SW 1271 (cell line): ENCODE measurements around the gene ARSB.
"Not testable (repeated sequence)": the region's sequence is repeated elsewhere in the genome, so short reads cannot be mapped to it uniquely, and the experiment has no call there.

Experiments
- DNase-seq, 2 experiments: peaks; one replicate each; lab custom pipeline; 2025; lab: John Stamatoyannopoulos, UW

ARSB gene

DNA sequence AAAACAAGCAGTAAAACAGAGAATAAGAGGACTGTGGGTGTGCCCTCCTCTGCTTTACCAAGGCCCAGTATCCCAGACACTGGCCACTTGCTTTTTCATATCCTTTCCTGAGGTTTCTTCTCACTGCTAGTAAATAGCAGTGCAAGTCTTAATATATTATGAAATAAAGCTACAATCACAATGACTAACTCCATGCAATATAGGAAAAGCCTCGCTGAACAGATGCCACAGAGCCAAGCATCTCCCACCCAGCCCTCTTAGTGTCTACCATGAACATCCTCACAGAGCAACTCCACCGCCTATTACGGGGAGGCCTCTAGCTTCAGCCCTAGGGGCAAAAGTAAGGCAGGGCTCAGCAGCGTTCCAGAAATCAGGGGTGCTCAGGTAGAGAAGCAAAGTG, 205.8 kb downstream of the ARSB start:
- DNase-seq, result no peak

DNA sequence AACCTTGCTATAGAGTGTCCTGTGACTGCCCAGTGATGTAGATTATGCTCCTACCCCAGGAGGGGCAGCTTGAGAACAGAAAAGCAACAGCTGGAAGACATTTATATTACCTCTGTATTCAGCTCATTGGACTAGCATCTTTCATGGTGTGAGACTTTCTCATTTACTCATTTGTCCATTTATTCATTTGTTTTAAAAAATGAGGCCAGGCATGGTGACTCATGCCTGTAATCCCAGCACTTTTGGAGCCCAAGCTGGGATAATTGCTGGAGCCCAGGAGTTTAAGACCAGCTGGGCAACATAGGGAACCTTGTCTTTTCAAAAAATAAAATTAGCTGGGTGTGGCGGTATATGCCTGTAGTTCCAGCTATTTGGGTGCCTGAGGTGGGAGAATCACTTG, 206.6 kb downstream of the ARSB start:
- DNase-seq, result no peak

DNA sequence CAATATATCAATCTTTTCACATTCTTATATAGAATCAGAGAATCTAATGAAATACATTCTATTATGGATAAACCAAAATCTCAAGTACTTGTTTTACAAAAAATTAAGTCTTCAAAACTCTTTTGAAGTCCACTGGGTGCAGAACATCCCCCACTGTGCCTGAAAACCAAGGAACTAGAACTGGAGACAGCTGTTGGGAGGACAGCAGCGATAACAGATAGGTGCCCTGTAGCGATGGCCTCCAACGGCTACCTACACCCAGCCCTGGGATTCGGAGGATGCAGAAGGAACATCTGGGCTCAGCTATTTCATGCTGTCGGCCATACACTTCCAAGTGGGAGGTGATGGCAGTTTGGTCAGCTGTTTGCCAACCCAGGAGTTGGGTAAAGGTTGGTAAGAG, 207.2 kb downstream of the ARSB start:
- no peak for DNase-seq

DNA sequence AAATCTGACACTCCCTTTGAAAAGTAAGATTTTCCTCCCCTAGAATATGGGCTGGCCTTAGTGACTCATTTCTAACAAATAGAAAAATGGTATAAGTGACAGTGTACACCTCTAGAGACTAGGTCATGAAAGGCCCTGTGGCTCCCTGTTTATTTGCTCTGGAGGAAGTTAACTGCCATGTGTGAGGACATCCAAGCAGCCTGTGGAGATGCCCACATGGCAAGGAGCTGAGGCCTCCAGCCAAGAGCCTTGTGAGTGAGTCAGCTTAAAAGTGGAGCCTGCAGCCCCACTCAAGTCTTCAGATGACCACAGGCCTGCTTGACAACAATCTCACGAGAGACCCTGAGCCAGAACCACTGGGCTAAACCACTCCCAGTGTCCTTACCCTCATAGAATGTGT, 208.5 kb downstream of the ARSB start:
- DNase-seq, result no peak

DNA sequence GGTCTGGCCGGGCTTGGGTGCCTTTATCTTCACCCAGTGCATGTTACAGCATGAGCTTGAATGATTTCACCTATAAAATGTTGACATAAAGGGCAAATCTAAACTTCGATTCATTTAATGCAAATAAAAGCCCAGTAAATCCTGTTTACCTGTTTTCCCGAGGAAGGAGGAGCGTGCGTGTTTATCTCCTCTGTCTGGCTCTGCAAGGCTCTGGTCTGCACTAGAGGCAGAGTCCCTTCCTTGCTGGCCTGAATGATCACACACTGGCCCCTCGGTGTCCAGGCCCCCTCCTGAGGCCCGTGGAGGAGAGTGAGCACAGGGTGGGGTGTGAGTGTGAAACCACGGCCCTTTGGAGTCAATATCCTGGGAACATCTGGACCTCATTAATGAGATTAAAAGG, 211.5 kb downstream of the ARSB start:
- no peak for DNase-seq

DNA sequence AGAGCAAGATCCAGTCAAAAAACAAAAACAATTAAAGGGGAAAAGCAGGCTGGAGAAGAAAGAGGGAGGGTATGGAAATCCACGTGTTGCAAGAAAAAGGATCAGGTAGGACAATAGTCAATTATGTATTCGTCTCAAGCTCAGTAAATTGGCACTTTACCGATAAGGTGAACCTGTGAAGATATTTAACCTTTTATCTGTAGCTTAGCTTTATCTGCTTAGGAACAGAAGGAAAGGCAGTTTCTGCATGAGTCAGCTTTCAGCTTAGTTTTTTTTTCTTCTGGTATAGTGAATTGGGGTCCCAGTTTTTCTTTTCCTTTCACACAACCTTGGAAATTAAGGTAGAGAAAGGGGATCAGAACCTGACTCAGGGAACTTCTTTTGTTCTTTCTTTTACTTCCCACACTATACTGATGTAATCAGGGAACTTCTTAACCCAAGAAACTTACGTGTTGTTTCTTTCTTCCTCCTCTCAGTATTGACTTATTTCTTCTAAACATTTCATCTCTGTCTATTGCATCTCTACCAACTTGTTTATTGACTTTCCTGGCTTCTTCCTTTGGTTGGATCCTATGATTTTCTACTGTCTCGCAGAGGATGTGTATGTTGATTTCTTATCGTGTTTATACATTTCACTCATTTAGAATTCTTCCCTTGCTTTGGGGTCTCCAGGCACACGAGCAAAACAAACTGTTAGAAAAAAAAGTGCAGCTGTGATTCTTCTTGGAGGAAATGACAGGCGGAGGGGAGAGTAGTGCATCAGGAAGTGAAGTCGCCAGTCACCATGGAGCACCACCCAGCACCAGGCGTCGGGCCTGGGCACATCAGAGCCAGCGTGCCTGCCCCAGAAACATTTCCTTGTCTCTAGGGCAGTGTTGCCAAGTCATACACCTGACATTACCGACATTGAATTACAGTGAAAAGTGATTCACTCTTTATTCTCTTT, 213.6 kb downstream of the ARSB start:
- no peak for DNase-seq

DNA sequence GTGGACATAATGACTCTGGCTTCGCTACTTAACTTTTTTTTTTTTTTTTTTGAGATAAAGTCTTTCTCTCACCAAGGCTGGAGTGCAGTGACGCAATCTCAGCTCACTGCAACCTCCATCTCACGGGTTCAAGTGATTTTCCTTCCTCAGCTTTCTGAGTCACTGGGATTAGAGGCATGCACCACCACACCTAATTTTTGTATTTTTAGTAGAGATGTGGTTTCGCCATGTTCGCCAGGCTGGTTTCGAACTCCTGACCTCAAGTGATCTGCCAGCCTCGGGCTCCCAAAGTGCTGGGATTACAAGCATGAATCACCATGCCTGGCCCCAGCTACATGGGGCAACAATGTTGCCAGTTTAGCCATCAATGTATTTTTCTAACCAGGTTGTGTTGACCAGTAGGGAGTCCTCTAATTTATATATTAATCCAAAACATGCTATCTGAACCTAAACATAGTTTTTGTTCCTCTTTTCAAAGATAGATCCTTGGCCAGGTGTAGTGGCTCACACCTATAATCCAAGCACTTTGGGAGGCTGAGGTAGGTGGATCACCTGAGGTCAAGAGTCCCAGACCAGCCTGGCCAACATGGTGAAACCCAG, 216.2 kb downstream of the ARSB start:
- DNase-seq, result no peak

DNA sequence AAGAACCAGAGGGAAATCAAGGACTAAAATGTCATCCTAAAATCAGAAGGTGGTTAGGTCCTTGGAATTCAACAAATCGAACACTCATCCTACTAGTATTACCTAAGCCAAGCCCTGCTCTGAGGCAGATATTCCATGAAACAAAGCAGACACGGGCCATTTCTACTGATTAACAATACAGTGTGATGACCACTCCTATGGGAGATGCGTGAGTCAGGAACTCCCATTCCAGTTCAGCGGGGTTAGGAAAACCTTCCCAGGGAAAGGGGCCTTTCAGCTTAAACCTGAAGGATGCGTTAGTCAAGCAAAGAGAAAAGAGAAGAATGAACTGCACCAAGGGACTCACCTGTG, 218.7 kb downstream of the ARSB start:
- DNase-seq, result no peak

DNA sequence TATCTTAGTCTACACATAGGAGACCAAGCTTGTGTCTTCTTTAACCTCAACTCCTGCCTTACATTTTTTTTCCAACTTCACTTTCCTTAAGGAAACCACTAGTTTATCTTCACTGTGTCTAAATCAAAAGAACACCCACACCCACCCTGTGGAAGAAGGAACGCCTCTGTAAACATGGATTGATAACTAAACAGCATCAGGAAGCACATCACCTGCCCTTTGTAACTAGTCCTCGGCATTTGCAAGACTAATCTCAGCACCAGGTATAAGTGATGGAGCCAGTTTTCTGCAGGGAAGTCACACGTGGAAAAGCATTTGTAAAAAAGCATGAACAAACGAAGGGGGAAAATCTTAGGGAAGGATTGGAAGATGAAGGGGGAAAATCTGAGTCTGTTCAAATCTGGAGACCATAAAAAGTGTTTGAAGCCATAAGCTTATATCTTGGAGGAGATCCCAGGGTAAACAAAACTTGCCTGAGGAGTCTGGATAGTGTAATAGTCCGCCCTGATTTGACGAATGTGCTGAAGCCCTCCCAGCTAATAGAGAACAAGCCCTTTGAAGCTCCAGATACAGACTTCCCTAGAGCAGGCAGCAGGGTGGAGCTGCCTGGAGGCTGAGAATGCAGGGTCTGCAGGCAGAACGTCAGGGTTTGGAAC, 219.2 kb downstream of the ARSB start:
- no peak for DNase-seq

DNA sequence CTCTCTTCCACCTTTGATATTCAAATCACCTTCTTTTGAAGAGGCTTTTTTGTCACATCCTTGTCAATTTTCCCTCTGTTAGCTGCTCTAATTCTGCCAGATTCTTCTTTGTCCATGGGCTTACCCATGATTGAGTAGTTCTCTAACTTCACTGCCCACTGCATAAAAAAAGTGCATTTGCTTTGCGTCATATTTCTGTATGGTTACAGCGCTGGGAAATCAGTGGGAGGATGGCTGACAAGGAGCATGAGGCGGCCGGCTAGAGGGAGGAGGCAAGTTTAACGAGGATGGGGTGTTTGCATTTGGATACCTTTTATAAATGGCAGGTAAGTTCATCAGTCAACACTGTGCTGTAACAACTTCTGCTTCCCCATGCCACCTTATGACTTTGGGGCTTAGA, 220.0 kb downstream of the ARSB start:
- no peak for DNase-seq

DNA sequence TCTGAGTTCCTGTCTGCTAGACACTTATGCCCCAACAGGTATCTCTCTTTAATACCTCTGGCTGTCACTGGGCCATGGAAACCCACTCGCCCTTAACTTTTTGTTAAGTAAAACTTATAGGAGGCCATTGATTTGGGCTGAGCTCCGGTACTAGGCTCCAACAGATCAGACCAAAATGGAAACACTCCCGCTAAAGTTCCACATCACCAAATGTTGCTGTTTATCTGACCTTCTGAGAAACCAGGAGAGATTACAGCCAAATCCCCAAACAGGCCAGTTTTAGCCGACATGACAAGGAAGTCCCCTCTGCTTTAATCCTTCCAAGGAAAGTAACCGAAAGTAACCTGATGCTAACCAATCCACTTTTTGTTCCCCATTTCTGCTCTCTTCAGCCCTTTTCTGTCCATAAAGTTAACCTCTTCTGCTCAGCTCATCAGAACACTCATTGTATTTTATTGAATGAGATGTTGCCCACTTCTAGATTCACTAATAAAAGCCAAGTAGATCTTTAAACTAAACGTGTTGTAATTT, 221.4 kb downstream of the ARSB start:
- no peak for DNase-seq

DNA sequence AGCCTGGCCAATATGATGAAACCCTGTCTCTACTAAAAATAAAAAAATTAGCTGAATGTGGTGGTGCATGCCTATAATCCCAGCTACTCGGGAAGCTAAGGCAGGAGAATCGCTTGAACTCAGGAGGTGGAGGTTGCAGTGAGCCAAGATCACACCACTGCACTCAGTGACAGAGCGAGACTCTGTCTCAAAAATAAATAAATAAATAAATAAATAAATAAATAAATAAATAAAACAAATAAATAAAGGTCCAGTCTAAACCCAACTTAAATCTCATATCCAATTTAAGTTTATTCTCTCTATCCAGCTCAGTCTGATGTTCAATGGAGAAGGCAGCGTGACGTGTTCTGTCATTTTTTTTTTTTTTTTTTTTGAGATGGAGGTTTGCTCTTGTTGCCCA, 222.4 kb downstream of the ARSB start:
- not testable (repeated sequence) for DNase-seq

DNA sequence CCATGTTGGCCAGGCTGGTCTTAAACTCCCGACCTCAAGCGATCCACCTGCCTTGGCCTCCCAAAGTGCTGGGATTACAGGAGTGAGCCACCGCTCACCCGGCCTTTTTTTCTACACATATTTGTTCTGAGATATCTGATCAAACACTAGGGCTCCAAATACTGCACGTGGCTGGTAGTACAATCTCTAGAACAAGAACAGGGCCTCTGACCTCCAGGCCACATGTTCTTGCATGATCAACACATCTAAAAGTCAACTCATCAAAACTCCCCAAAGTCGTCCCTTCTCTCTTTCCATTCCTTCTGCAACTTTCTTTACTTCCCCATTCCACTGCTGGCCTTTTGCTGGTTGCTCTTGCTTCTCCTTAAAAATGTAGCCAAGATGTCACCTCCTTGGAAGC, 223.3 kb downstream of the ARSB start:
- DNase-seq, result no peak

DNA sequence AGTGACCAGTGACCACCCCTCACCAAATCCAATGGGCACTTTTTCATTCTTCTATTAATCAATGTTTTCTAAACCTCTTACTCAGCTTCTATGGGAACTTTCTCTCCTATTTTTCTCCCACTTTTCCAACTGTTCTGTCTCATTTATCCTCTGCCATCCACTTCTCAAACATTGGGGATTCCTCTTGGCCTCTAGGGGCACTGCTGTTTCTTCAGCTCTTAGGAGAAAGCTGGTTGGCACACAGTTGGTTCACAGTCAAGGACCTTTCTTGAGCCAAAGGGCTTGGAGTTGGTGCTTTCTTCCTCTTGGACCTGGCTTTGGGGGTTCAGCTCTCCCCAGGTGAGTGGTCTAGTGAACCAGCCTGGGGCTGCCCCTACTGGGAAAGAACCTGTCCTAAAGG, 224.3 kb downstream of the ARSB start:
- no peak for DNase-seq

DNA sequence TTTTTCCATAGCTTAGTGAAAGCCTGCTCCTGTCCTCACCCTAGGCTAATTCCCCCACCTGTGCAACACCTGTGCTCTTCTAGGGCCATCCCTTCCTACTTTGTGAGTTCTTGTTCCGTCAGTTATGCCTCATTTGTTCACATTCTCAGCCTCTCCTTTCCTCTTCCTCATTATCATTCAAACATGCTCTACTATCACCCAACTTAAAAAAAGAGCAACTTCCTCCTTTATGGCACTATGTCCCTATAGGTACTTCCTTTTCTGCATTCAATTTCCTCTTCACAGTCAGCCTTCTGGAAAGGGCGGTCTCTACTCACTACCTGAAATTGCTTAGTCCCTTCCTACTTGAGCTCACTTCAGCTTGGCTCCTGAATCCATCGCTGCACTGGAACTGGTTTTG, 224.7 kb downstream of the ARSB start:
- DNase-seq, result no peak

DNA sequence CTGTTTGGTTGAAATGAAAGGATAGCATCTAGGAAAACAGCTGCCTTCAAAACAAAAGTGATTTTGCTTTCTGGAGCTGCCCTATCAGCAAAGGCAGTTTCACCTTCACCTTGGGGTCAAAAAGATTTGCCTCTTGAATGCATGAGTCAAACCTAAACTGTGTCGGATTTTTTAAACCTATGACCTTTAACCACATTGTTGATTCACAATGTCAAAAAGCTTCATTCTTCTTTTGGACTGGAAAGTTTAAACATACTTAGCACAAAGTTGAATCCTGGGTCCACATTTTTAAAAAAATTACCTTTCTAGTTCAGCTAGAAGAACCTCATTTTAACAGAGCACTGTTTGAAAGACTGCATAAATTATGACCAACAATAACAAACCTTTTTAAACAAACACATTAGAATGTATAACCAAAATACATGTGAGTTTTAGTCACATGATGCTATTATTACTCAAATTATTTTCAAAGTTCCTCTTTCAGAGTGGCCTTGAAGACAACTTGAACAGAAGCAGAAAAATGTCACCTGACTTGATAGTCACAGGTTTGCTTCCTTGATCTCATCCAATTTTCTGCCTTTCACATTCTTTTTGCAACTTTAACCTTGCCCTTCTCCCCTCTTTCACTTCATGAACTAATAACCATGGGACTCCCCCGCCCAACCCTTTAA, 226.8 kb downstream of the ARSB start:
- no peak for DNase-seq

DNA sequence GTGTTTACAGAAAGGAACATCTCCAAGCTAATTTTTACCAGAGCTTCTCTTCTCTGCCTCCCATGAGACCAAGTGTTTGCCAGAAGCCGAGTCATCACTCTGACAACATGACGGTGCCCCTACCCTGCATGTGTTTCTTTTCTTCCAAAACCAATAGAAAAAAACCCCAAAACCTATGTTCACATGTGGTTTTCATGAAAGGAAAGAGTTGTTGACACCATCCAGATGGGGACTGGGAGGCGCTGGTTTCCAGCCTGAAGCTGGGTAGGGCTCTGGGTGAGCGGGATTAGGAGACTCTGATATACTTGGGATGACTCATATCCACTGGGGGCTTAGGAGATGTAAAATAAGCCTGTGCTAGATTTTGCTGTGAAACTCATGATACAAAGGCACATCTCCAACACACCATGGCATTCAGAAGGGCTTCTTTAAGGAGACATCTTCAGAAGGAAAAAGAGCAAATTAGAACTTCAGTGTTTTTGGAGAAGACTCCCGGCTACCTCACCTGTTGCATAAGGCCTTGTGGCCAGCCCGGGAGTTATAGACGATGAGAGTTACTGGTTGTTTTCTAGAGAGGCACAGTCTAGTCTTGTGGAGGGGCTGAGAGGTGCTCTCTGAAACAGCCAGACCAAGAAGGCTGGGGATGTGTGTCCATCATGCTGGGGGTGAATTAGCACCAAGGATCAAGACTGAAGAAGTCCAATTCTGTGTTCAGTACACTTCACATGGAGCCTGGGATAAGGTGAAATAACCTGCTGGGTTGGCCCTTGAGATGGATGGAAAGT, 227.6 kb downstream of the ARSB start:
- no peak for DNase-seq

DNA sequence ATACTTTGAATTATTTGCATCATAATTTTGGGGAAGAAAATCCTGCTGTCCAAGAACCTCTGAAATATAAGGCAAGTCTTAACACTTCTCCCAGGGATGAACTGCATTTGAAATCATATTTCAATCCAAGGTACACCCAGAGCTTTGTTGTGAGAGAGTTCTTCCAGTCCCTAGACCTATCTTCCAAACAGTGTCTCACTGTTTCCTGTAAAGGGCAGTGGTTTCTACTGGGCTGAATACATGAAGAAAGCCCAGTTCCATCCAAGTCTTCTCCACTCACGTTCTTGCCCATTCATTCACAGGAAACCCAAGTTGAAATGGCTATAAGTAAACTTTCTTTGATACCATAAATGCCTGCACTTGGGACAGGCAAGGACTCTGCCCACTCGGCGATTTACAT, 228.3 kb downstream of the ARSB start:
- DNase-seq, result no peak

DNA sequence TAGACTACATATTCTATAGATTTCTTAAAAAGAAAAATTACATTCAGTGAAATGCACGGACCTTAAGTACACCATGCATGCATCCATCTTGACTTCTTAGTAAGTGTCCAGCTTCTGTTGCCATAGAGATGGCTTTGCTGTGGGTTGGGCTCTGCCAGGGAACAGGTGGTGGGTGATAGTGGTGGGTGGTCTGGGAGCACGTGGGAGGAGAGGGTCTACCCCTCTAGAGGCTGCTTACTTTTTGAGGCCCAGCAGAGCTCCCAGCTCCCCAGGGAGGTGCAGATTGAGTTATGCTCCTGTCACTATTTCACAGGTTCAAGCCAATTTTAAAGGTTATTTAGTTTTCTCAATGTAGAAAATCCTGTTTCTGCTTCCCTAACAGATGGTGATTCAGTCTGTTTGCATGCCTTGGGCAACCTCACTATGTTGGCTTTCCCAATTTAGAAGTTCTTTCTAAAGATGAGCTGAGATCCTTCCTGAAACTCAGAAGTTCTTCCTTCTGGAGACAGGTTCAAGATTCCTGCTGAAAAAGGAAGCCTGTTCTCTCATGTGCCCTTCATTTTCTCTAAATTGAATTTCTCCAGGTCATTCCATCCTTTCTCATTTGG, 229.2 kb downstream of the ARSB start:
- no peak for DNase-seq

DNA sequence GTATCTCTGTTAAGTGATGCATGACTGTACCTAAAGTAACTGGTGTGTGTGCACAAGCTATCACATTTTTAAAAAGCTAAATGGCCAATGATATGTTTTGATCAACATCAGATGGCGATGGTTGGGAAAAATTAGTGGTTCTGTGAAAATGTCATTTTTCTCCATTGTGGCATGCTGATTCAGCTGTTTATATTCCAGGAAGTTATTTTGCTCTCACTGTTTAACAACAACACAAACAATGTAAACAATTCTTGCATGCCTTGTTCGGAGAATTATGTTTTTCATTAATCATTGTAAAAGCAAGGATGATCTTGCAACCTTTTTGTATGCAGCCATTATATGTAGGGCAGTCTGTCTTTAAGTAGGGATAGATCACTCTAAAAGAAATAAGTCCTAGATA, 230.5 kb downstream of the ARSB start:
- no peak for DNase-seq

DNA sequence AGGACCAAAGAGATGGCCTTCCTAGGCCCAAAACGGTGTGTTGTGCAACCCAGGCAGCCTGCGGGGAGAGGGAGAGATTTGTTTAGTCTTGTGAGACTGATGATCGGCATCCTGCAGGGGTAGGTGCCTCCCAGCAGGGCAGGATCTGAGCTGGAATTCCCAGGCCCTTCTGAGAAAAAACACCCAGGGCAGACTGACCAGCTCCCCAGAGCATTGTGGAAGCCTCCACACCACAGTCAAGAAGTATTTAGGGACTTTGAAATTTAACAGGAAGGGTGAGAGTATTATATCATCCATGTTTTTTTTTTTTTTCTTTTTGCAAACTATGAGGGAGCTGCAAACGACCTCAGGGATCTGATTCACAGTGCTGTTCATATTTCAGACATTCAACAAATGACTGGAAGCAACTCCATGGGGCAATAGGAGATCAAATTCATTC, 232.0 kb downstream of the ARSB start:
- no peak for DNase-seq
